ELR (cell line): ENCODE results near the gene MCM9.

Source experiments
- DNase-seq: peaks from one replicate; pipeline ENCODE4 v3.0.0-alpha.2; 2015; ENCODE audit warnings: low read depth

Gene MCM9

DNA sequence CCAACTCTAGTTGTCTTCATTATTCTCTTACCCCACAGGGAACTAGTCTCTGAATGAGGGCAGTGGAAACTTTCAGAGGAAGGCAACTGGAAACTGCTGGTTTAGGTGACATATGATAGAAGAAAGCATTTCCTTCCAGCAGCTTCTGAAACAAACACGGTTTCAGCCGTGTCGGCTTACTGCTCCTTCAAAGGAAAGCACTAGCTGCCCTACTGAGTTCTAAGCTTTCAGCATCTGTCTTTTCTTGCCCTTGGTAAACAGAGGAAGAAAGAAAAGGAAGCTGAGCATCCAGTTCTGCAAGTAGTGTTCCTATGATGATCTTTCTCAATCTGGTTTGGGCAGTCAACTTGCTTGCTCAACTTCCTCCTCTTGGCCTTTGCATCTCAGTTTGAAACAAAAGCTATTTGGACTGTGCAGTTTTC is 166.0 kb downstream of the MCM9 start:
- DNase-seq: no peak

DNA sequence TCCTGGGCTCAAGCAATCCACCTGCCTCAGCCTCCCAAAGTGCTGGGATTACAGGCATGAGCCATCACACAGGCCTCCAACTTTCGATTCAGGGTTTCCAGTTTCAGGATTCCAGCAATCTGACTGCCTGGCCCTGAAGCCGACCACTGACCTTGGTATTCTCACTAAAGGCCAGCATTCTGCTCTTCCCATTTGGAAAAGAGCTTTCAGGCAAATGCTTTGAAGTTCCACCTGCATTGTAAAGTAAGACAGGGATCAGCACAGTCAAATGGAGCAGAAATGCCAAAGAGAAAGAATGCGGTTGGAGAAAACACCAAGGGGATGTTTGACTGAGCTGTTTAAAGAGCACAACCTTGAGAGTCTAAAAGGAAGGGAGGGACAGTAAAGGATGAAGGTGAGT is 166.5 kb downstream of the MCM9 start:
- no peak for DNase-seq

DNA sequence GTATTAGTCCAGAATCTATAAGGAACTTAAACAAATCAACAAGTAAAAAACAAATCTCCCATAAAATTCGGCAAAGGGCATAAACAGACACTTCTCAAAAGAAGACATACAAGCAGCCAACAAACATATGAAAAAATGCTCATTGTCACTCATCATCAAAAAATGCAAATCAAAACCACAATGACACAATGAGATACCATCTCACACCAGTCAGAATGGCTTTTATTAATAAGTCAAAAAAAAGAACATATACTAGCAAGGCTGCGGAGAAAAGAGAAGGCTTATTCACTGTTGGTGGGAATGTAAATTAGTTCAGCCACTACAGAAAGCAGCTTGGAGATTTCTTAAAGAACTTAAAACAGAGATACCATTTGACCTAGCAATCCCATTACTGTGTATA is 169.6 kb downstream of the MCM9 start:
- peak; percentile 37 for DNase-seq

DNA sequence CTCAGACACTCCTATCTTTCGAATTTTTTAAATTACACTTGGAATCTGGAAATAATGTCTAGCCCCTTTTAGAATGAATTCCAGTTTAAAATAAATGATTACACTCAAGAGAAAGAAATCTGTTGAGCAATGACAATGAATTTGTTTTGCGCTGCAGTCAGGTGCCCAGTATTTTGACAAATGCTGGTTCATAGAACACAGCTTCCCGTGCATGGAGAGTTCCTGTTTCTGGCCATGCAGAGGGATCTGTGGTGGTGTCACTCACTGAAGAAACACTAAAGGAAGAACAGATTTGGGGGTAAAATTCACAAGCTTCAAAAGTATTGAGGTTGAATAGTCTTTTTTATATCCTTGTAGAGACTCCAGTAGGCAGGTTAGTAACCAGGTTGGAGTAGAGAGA is 170.2 kb downstream of the MCM9 start:
- DNase-seq: no peak
